Measurements from ENCODE around the gene DYNC1H1.

Gene DYNC1H1

GRCh38 chr14:101964297-101965180 is at the start of gene DYNC1H1:
Gene DYNC1H1, plus strand, starts transcription at chr14:101964573. Its CDS starts 119 bp downstream, at chr14:101964692.
- DNase-seq, result peak; percentile 90

GRCh38 chr14:101915871-101916815 is 48.2 kb upstream of the DYNC1H1 start:
- no peak for DNase-seq

- DNase-seq, result no peak
These were observed 47.5 kb upstream of the DYNC1H1 start for GRCh38 chr14:101916816-101917412.

GRCh38 chr14:101917413-101918017 is 46.9 kb upstream of the DYNC1H1 start:
- DNase-seq, result no peak

GRCh38 chr14:101918065-101918989 is 46.0 kb upstream of the DYNC1H1 start:
- no peak for DNase-seq

- no peak for DNase-seq
These were observed 44.1 kb upstream of the DYNC1H1 start for GRCh38 chr14:101920271-101920670.

- DNase-seq, result no peak
These were observed 41.5 kb upstream of the DYNC1H1 start for GRCh38 chr14:101922866-101923265.

- no peak for DNase-seq
These were observed 39.2 kb upstream of the DYNC1H1 start for GRCh38 chr14:101925152-101925551.

GRCh38 chr14:101926085-101926484 is 38.3 kb upstream of the DYNC1H1 start:
- no peak for DNase-seq

- no peak for DNase-seq
These were observed 37.8 kb upstream of the DYNC1H1 start for GRCh38 chr14:101926620-101927019.

- DNase-seq, result no peak
These were observed 36.5 kb upstream of the DYNC1H1 start for GRCh38 chr14:101927859-101928258.

- DNase-seq, result no peak
These were observed 35.9 kb upstream of the DYNC1H1 start for GRCh38 chr14:101928415-101928841.

GRCh38 chr14:101929096-101929495 is 35.3 kb upstream of the DYNC1H1 start:
- no peak for DNase-seq

GRCh38 chr14:101929946-101930345 is 34.4 kb upstream of the DYNC1H1 start:
- DNase-seq, result no peak

GRCh38 chr14:101932673-101933072 is 31.7 kb upstream of the DYNC1H1 start:
- no peak for DNase-seq

GRCh38 chr14:101933209-101933608 is 31.2 kb upstream of the DYNC1H1 start:
- no peak for DNase-seq

GRCh38 chr14:101934601-101935150 is 29.7 kb upstream of the DYNC1H1 start:
- DNase-seq, result no peak

GRCh38 chr14:101937926-101938767 is 26.2 kb upstream of the DYNC1H1 start:
- DNase-seq, result no peak

- DNase-seq, result no peak
These were observed 24.7 kb upstream of the DYNC1H1 start for GRCh38 chr14:101939646-101940170.

- no peak for DNase-seq
These were observed 19.9 kb upstream of the DYNC1H1 start for GRCh38 chr14:101944451-101944850.

All from hippocampal formation (tissue), 2 donors.